Endothelial cell of umbilical vein (primary cell): ENCODE data around the gene PTPRT. TPM values are rescaled to one million over a fixed set of nuclear protein-coding genes. Genes with fewer than 3 reads are reported as not detected.

ENCODE experiments used
- BruUV-seq: library from RNA; stranded (reverse); fragments of 400-500 nt; replicated peaks from 2 replicates; lab custom pipeline; 2021; lab: Mats Ljungman, UMichigan
- CTCF ChIA-PET: fragments of 300-600, 350-600 bp; sonication (Branson Sonifier 250); formaldehyde crosslinking; loops from one replicate; lab custom pipeline; 2021; ENCODE audit warnings: antibody characterized with exemption, inconsistent platforms; lab: Charles Lee
- POLR2A ChIA-PET: fragments of 300-600, 350-600 bp; sonication (Branson Sonifier 250); formaldehyde crosslinking; loops from one replicate; lab custom pipeline; 2021; ENCODE audit warnings: antibody characterized with exemption, inconsistent platforms; lab: Charles Lee
- DNase-seq: peaks from one replicate; pipeline ENCODE4 v3.0.0-alpha.2; 2011; ENCODE audit warnings: low read depth, low spot score
- FAIRE-seq: peaks from 2 replicates; lab custom pipeline; 2011; peaks lifted over from hg19 to GRCh38; lab: Jason Lieb, UNC
- H2AFZ ChIP-seq: 2 replicates; pipeline ENCODE4 v1.6.0; 2012; ENCODE audit warnings: low read depth, low read length, control low read depth, inconsistent platforms
- H3K27ac ChIP-seq: 2 replicates; pipeline ENCODE4 v1.5.1; 2011; ENCODE audit warnings: low read depth, mild to moderate bottlenecking, control low read depth, low read length, moderate library complexity; ENCODE audit not compliant: insufficient read depth
- H3K27me3 ChIP-seq, 2 experiments: 2 replicates each; pipeline versions ENCODE4 v1.6.0 to v1.6.1; 2011; ENCODE audit warnings: low read length in 2 of 2, mixed read lengths in 1 of 2; ENCODE audit not compliant: control insufficient read depth in 2 of 2, insufficient read depth in 2 of 2
- H3K36me3 ChIP-seq, 2 experiments: 2 replicates in 1 of 2; 3 replicates in 1 of 2; pipeline ENCODE4 v1.5.1; 2011; ENCODE audit warnings: low read length in 2 of 2, mild to moderate bottlenecking in 1 of 2, moderate library complexity in 1 of 2; ENCODE audit not compliant: control insufficient read depth in 2 of 2, insufficient read depth in 2 of 2; ENCODE audit errors: extremely low read depth in 1 of 2
- H3K4me1 ChIP-seq: 3 replicates; pipeline ENCODE4 v1.5.1; 2011; ENCODE audit warnings: mild to moderate bottlenecking, low read length; ENCODE audit not compliant: control insufficient read depth, insufficient read depth; ENCODE audit errors: extremely low read depth
- H3K4me2 ChIP-seq: 2 replicates; pipeline ENCODE4 v1.6.1; 2011; ENCODE audit warnings: low read length, control low read depth, mixed read lengths; ENCODE audit not compliant: insufficient read depth
- H3K4me3 ChIP-seq, 3 experiments: fragments of 200-600 bp in 1 of 3; sonication (generic), shearing (Covaris generic) in 1 of 3; replicated peaks in 1 of 3; 2 replicates each; pipeline ENCODE4 v1.5.1; 2011 to 2016; ENCODE audit warnings: control low read depth in 3 of 3, low read length in 3 of 3, mild to moderate bottlenecking in 2 of 3, inconsistent platforms in 1 of 3, low read depth in 1 of 3, moderate library complexity in 1 of 3; ENCODE audit not compliant: insufficient read depth in 1 of 3
- H3K79me2 ChIP-seq: 2 replicates; pipeline ENCODE4 v1.6.0; 2012; ENCODE audit warnings: low read length, inconsistent platforms; ENCODE audit not compliant: control insufficient read depth, insufficient read depth
- H3K9ac ChIP-seq: replicated peaks from 2 replicates; pipeline ENCODE3; 2011; ENCODE audit warnings: low read length, control low read depth; ENCODE audit not compliant: insufficient read depth; ENCODE audit errors: extremely low read depth
- H3K9me1 ChIP-seq: replicated peaks from 3 replicates; pipeline ENCODE4 v1.6.0; 2011; ENCODE audit warnings: mild to moderate bottlenecking, low read length; ENCODE audit not compliant: control insufficient read depth, insufficient read depth; ENCODE audit errors: extremely low read depth
- H3K9me3 ChIP-seq: replicated peaks from 2 replicates; pipeline ENCODE4 v1.5.1; 2012; ENCODE audit warnings: low read length, inconsistent platforms; ENCODE audit not compliant: control insufficient read depth, insufficient read depth
- H4K20me1 ChIP-seq: replicated peaks from 2 replicates; pipeline ENCODE3; 2011; ENCODE audit warnings: mild to moderate bottlenecking, low read length; ENCODE audit not compliant: control insufficient read depth, insufficient read depth; ENCODE audit errors: extremely low read depth
- CTCF ChIP-seq, 2 donors: IDR thresholded peaks; 1 replicate in 1 of 2; 2 replicates in 1 of 2; pipeline ENCODE4 v1.5.1; 2011; ENCODE audit warnings: low read length in 2 of 2, mild to moderate bottlenecking in 2 of 2, moderate library complexity in 2 of 2, control low read depth in 1 of 2, inconsistent platforms in 1 of 2, low read depth in 1 of 2; ENCODE audit not compliant: insufficient read depth in 1 of 2; ENCODE audit errors: extremely low read depth in 1 of 2
- EZH2 ChIP-seq: IDR thresholded peaks from 2 replicates; pipeline ENCODE4 v1.6.1; 2012; ENCODE audit warnings: borderline replicate concordance, low read depth, mild to moderate bottlenecking, moderate library complexity, low read length, inconsistent platforms; ENCODE audit not compliant: severe bottlenecking
- FOS ChIP-seq: IDR thresholded peaks from 2 replicates; pipeline ENCODE4 v1.6.1; 2011; ENCODE audit warnings: mild to moderate bottlenecking, low read length, moderate library complexity, borderline replicate concordance; ENCODE audit not compliant: insufficient read depth
- GATA2 ChIP-seq: IDR thresholded peaks from 2 replicates; pipeline ENCODE4 v1.7.0; 2011; ENCODE audit warnings: low read depth, mild to moderate bottlenecking, moderate library complexity, mixed read lengths, low read length; ENCODE audit not compliant: insufficient read length, insufficient read depth
- JUN ChIP-seq: IDR thresholded peaks from 2 replicates; pipeline ENCODE4 v1.6.1; 2011; ENCODE audit warnings: borderline replicate concordance, low read depth; ENCODE audit not compliant: insufficient read length, insufficient read depth
- MAX ChIP-seq: IDR thresholded peaks from 2 replicates; pipeline ENCODE4 v1.6.1; 2011; ENCODE audit not compliant: insufficient read depth, insufficient read length
- MYC ChIP-seq: IDR thresholded peaks from one replicate; pipeline ENCODE4 v1.6.1; 2011; ENCODE audit warnings: mild to moderate bottlenecking, low read depth, low read length
- POLR2A ChIP-seq: IDR thresholded peaks from 2 replicates; pipeline ENCODE4 v1.6.1; 2012; ENCODE audit warnings: low read depth, mild to moderate bottlenecking, control low read depth, low read length
- POLR2AphosphoS5 ChIP-seq: IDR thresholded peaks from 2 replicates; pipeline ENCODE4 v1.6.1; 2012; ENCODE audit warnings: low read depth, mild to moderate bottlenecking, control low read depth, low read length, moderate library complexity; ENCODE audit not compliant: insufficient read depth
- dilution Hi-C: fragments of 300-500 bp; cut with MboI; formaldehyde crosslinking; loops from one replicate; pipeline ENCODE4 v1.15.0; 2019; ENCODE audit warnings: low sequenced_read_pairs; ENCODE audit not compliant: extremely low pct_ligation_motif_present
- intact Hi-C: fragments of 100-400 bp; cut with micrococcal nuclease; formaldehyde crosslinking; loops from one replicate; pipeline ENCODE4 v1.10.0; 2022
- polyA plus RNA-seq, 4 experiments: library from polyadenylated mRNA; depleted of rRNA in 3 of 4; stranded (reverse) in 3 of 4; unstranded in 1 of 4; fragments of >200 nt; gene quantifications; 2 replicates each; pipeline versions ENCODE4 v1.2.1 to v1.2.3, GENCODE V29; 2011 to 2012; ENCODE audit warnings: missing spikeins in 1 of 4
- total RNA-seq: library from RNA; stranded (reverse); gene quantifications from 2 replicates; pipeline ENCODE4 v1.2.3, GENCODE V29; 2021

PTPRT gene
- total and polyA plus RNA-seq, 2 donors (not counting 3 experiments of a cell fraction or from before 2014, with no cell fraction given) = not detected

DNA sequence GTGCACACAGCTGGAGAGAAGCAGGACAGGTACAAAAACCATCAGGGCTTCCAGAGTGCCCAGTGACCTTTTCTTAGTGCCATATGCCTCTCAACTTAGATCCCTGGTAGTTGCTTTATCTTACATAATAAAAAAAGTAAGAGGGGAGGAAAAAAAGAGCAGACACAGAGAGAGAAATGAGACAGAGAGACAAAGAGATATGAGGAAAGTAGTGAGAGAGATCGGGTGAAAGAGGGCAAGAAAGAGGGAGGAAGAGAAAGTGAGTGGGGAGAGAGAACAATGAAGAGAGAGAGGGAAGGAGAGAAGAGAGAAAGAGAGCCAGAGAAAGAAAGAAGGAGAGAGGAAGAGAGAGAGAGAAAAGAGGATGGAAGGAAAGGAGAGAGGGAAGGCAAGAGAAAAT lies 131.6 kb downstream of the PTPRT start:
- ChIA-PET CTCF (no interaction called here), POLR2A (no interaction called here)
- dilution Hi-C loops = no loop called here
- Histone ChIP-seq H3K4me1 (no peaks in the 10 kb centered on the region), H3K27ac (no peak overlapping the region), H2AFZ (no peak overlapping the region), H3K36me3 (no peaks in the 10 kb centered on the region), H3K79me2 (no peaks in the 10 kb centered on the region), H3K9me1 (no peaks in the 10 kb centered on the region), H3K4me2 (no peak overlapping the region), H3K9ac (no peak overlapping the region), H4K20me1 (no peaks in the 10 kb centered on the region), H3K4me3 (no peak overlapping the region), H3K9me3 (peaks cover 10% of the 10 kb centered on the region), H3K27me3 (no peaks in the 10 kb centered on the region)
- BruUV-seq = no TSS peak
- intact Hi-C loops = no loop called here
- no peak for TF ChIP-seq JUN
- TF ChIP-seq MAX = no peak
- no peak for TF ChIP-seq POLR2AphosphoS5
- no peak for TF ChIP-seq FOS
- TF ChIP-seq MYC = no peak
- TF ChIP-seq CTCF (IDR thresholded peaks at IDR 0.05; ENCODE audit: extremely low read depth in 1 of 2, insufficient read depth in 1 of 2, low read depth in 1 of 2, low read length in 2 of 2) = no peak
- no peak for TF ChIP-seq GATA2
- TF ChIP-seq POLR2A = no peak
- TF ChIP-seq EZH2 = no peak
- DNase-seq (no peak), FAIRE-seq (no peak)
